Measurements from ENCODE around the gene RNF151.
"Not testable (repeated sequence)": the region's sequence is repeated elsewhere in the genome, so short reads cannot be mapped to it uniquely, and the experiment has no call there.

The RNF151 gene, protein sequence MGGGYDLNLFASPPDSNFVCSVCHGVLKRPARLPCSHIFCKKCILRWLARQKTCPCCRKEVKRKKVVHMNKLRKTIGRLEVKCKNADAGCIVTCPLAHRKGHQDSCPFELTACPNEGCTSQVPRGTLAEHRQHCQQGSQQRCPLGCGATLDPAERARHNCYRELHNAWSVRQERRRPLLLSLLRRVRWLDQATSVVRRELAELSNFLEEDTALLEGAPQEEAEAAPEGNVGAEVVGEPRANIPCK

DNA sequence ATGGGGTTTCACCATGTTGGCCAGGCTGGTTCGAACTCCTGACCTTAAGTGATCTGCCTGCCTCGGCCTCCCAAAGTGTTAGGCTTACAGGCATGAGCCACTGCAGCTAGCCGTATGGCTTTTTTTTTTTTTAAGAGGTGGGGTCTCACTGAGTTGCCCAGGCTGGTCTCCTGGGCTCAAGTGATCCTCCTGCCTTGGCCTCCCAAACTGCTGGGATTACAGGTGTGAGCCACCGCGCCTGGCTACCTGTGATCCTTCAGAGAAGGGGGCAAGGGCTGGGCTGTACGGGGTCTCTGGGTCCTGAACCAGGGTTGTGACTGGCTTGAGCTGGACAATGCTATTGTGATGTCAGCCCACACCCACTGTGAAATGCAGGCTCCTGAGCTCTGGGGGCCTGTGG lies at the start of gene RNF151:
Gene RNF151 (plus strand): TSS at position 397 of the 400 bp plus-strand sequence. CDS start 26 bp downstream, outside the sequence.
- no peak for DNase-seq

DNA sequence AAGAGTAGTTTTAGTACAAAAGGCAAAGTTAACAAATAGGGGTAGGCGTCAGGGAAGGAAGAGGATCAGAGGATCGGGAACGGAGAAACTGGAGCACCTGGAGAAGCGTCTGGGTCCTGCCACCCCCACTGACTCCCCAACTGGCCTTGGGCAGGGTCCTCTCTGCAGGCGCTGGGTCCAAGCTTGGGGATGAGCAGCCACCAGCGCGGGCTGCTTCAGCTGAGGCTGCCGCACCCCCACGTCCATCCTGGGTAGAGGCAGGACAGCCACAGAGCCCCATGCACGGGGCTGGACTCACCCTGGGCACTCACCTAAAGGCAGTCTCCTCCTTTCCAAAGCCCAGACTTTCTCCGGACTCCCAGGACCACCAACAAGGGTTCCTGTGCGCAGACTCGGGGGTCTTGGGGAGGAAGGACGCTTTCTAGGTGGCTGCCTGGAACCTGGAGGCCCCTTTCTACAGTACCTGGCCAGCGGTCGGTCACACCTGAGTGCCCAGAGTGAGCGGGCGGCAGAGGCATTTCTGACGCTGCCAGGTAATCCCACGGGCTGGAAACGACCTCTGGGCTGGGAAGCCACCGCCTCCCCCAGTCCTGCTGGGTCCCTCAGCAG lies 49.5 kb upstream of the RNF151 start:
- DNase-seq: no peak

DNA sequence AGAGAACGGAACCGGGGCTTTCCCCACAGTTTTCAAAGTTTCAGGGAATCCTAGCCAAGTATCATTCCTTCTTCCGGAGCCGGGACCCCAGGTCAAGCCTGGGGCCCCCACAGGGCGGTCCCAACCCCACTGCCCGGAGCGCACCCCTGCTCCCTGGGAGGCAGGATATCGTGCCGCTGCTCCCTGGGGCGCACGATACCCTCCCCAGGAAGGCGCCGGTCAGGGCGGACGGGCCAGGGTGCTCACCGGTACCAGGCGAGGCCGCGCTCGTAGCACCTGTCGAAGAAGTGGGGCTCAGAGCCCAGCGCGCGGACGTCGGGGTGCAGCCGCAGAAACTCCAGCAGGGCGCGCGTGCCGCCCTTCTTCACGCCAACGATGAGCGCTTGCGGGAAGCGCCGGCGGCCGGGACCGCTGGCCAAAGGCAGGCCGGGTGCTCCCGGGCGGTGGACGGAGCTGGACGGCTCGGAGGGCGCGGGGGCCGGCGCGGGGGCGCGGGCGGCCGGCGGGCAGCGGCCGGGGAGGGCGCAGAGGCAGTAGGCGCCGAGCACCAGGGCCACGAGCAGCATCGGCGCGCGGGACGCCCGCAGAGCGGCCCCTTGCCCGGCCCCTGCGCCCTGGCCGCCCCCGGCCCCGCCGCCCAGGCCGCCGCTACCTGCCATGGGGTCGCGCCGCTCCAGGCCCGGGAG lies 48.8 kb upstream of the RNF151 start:
- DNase-seq: no peak

DNA sequence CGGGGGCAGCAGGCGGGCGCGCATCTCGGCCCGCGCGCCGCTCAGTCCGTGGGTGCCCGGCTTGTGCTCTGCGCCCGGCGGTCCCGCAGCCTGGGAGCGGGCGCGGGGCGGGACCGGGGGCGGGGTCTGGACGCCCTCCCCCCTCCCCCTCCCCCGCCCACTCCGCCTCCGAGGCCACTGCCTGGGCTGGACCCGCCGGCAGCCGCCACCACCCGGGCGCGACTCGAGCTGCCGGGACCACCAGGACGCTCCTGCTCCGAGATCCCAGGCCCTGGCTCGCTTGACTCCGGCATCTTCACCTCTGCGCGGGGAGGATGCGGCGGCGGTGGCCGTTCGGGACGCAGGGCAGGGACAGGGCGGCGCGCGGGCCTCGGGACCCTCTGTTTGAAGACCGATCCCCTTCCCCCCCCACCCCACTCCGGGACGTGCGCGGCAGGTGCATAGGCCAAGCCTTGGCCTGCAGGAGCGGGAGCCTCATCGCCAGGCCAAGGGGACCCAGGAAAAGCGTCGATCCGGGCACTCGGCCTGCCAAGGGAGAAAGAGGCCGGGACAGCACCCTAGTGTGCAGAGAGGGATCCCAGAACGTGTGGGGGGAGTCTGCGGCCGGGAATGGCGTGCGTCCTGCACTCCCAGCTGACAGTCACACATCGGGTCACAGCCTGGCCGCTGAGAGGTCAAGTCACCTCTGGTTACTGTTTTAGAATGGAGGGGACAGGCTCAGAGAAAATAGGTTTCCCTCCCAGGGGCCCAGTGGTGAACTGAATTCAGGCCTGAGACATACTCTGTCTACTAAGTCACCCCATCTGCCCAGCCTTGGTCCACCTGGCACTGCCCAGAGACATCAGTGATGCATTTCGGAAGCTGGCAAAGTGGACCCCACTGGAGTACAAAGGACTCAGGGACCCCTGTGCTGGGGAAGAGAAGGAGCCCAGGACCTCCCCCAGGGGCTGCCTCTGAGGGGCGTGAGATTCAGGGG lies 48.0 kb upstream of the RNF151 start, which contains the start of gene HS3ST6:
Gene HS3ST6 (minus strand): TSS at position 65 of the 976 bp plus-strand sequence. CDS start 92 bp downstream, outside the sequence.
- DNase-seq: no peak

DNA sequence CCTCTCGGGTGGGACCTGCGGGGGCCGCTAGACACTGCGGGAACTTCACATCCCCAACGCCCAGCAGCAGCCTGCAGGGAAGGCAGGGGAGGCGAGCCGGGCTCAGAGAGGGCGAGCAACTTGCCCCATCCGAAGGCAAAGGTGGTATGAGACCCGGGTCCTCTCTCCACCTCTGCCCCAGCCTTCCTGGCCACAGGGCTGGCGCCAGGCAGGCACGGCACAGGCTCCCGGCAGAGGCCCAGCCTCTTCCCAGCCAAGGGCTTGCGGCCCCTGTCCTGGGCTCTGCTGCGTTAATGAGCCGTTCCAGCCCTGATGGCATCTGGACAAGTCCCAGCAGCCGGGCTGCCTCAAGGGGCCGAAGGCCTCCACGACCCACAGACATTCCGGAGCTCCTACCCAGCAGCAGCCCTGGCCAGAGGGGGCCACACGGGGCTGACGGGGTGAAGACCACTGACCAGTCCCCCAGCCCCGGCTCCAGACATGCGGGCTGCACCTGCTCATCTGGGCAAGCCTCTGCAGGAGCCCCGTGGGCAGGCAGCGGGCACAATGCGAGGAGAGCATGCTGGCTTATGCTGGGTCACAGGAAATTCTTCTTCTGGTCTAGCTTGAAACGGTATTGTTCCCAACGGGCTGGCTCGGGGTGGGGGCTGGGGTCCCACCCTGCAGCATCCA lies 47.2 kb upstream of the RNF151 start:
- no peak for DNase-seq

DNA sequence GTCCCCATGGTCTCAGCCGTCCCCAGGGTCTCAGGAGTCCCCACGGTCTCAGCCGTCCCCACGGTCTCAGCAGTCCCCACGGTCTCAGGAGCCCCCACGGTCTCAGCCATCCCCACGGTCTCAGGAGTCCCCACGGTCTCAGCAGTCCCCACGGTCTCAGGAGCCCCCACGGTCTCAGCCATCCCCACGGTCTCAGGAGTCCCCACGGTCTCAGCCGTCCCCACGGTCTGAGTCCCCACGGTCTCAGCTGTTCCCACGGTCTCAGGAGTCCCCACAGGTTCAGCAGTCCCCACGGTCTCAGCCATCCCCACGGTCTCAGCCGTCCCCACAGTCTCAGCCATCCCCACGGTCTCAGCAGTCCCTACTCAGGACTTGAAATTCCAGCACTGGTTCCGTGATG lies 46.5 kb upstream of the RNF151 start:
- DNase-seq: not testable (repeated sequence)

DNA sequence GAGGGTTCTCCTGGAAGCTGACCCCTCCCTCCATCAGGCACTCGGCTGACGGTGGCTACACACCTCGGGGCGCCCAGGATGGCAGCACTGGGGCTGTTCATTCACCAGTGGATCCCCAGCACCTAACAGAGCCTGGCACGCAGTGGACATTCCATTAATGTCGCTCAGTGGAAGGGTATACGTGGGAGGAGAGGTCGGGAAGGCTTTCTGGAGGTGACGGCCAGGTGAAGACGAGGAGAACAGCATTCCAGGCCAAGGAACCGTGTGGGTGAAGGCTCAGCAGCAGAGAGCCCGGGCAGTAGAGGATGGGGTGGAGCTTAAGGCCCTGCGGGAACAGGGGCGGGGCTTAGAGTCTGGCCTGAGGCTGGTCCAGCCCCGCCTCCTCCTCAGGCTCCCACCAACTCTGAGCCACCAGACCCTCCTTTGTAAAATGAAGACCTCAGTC lies 45.9 kb upstream of the RNF151 start:
- no peak for DNase-seq

DNA sequence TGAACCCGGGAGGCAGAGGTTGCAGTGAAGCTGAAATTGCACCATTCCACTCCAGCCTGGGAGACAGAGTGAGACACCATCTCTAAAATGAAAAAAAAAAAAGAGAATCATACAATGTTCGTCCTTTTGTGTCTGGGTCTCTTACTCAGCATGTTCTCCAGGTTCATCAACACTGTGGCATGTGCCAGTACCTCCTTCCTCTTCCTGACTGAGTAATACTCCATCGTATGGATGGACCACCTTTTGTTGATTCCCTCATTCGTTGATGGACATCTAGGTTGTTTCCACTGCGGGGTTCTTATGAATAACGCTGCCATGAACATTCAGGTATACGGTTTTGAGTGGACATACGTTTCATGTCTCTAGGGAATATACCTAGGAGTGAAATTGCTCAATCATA lies 44.3 kb upstream of the RNF151 start:
- DNase-seq: no peak

DNA sequence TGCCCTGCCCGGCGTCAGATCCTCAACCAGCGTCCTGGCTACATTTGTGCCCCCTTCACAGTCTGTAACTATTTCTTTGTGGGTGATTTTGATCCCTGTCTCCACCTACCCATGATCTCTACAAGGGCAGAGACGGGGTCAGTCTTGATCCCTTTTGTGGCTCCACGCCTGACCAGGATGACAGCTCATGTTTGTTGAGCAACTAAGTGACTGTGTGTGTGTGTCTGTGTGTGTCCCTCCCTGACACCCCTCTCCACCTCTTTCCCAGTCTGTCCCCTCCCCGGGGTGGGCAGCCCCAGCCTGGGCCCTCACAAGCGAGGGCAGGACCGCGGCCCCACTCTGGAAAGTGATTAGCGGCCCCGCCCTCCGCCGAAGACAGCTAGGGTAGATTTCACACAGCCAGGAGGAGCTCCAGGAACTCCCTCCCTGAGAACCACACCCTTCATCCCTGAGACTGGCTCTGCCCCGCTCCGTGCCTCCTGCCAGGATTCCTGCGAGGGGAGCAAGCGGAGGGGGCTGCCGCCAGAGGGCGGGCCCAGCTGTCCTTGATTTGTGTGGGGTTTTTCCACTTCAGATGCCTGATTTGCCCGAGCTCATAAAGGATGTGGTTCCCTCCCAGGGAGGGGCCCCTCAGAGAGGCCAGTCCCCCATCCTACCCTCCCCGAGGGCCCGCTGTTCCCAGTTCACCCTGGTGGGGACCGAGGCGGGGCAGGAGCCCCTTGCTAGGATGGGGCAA lies 43.2 kb upstream of the RNF151 start:
- no peak for DNase-seq

DNA sequence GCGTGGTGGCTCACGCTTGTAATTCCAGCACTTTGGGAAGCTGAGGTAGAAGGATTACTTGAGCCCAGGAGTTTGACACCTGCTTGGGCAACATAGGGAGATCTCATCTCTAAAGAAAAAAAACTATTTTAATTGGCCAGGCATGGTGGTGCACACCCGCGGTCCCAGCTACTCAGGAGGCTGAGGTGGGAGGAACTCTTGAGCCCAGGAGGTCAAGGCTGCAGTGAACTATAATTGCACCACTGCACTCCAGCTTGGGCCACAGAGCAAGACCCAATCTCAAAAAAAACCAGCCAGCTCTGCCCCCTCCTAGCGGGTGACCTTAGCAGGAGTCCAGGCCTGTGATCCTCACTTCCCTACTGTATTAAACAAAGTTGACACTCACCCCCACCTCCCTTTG lies 42.6 kb upstream of the RNF151 start:
- DNase-seq: no peak

DNA sequence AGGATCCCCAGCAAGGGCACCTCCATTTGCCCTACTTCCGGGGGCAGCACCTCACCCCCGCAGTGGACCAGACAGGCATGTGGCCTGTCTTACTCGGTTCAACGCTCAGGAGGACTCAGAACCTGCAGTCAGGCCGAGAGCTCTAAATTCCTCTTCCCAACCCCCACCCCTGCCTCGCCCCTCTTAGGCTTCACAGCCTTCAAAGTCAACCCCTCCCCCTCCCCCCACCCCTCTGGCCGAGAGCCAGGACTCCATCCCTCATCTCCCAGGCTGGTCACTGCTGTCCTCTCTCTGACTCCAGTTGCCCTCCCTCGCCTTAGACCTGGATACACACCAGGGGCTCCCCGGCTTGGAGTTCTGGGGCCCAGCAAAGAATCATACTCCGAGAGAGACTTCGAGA lies 40.4 kb upstream of the RNF151 start:
- no peak for DNase-seq

DNA sequence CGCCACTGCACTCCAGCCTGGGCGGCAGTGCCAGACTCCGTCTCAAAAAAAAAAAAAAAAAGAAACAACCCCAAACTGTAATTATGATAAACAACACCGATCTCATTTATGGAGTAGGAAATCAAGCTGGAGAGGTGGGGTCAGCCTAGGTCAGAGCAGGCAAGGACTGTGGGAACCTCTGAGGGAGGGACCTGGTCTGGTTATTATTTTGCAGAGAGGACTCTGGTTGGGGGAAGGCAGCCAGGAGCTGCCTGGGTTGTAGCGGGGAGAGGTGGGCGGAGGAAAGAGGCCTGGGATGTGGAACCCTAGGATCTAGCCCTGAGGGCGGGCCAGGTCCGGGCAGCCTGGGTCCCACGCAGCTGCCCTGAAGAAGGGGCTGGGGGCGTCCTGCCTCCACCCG lies 37.6 kb upstream of the RNF151 start:
- no peak for DNase-seq

DNA sequence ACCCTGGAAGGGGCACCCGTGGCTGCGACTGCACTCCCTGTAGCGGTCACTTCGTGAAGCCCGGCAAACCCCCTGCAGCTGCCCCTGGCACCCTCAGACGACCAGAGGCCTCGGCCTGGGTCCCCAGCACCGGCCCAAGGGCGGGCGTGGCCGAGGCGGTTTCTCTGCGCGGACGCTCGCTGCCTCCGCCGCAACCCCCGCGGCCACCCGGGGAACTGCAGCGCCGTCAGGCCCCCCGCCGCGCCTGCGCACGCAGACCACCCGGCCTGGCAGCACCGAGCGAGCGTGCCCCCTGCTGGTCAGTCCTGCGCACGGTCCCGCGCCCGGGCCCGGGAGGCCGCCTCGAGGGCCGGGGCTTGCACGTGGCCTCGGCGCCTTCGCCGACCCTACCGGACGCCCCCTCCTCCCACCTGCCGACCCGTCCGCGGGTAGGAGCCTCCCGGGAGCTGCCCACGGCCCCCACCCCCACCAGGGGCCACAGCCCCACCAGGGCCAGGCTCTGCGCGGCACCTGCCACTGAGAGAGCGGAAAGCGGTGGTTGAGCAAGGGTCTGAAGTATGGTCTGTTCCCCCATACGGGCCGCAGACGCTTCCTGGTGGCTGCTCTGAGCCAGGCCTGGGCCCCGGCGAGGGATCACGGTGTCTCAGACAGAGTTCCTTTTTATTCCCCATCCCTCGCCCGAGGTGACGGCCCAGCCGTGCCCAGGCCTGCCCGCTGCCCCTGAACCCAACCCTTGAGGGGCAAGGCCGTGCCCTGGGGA lies 36.9 kb upstream of the RNF151 start:
- DNase-seq: peak; percentile 98

DNA sequence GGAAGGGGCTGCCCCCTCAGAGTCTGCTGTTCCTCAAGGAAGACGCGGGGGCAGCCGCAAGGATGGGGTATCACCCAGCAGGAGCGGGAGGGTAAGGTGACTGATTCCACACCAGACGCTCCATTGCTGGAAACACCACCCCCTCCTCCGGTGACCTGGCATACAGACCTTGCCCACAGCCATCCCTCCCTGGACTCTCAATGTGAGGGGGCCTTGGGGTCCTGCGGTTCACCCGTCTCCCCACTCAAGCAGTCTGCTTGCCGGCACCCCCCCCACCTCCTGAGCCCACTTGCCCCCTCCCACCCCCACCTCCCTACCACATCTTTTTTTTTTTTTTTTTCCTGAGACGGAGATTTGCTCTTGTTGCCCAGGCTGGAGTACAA lies 36.3 kb upstream of the RNF151 start:
- DNase-seq: no peak

DNA sequence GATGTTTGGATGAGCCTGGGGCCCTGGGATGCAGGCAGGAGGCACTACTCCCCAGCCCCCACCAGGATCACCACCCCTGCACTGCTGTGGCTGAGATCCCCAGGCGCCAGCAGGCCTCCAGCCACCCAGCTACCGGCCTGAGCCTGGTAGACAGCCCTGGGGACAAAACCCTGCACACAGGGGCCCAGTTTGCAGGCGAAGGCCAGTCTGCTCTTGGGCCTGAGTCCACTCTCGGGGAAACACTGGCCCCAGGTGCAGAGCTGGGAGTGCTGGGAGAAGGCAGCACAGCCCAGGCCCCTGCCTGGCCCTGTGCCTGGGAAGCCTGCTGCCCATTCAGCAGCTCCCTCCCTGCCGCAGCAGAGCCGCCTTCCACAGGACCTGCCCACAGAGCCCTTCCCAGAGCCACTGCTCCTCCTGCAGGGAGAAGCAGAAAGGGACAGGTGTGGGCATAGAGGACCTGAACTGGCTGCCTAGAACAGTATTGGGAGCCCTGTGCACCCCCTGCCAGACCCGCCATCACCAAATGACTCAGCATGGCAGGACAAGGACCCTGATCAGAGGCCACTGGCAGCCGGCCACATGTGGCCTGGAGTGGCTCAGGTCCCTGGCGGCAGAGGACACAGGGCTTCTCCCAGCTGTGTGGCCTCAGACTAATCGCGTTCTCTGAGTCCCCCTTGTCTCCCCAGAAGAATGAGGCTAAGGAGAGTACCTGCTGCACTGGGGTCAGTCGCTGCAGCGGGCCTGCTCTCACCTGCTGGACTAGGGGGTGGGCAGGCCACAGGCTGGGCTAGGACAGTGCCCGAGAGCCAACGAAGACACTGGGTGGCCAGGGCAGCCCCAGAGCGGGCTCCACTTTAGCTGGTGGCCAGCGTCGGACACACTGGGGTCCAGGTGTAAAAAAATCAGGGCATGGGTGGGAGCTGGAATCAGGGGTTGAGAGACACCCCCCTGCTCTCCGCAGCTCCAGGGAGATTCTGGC lies 34.3 kb upstream of the RNF151 start:
- no peak for DNase-seq

DNA sequence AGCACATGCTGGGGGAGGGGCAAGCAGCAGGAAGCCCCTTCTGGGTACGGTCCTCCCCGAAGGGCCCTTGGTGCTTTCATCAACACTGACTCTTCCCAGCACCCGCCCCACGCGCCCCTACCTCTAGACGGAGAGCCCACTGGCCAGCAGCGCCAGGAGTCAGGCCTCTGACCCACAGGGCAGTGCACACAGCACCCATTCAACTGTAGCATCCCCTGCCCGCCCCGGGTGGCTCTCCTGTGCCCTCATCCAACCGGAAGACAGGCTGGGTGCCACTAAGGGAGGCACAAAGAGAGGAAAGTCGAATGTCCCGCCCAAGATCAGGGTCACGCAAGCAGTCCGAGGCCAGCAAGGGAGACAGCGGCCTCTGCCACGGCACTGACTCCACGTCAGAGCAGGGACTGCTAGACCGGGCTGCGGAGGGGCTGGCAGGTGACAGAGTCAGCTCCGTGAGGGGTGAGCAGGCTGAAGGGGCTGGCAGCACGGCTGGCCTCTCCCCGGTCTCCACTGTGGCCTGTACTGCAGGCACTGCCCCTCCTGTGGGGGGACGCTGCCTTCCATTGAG lies 33.5 kb upstream of the RNF151 start:
- no peak for DNase-seq

DNA sequence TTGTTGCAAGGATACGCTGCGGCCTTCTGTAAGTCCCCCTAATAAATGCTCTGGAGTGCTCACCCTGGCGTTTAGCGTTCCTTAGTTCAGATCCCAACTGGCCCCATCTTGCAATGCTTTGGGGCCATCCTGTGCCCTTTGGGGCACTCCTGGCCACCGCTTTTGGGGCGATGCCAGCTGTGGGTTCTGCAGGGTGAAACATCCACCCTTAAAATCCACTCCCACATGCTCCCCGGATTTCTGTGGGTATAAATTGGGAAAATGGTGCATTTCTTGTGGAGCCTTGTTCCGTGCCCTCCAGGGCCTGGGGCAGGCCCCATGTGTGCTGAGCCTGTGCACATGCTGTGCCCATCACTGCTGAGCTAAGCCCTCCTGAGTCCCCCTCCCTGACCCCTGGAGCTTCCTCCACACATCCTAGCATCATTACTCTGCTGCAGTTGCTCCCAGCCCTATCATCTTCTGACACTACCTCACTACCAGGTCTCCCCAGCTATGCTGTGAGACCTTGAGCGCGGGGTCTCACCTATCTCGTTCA lies 29.6 kb upstream of the RNF151 start:
- no peak for DNase-seq

DNA sequence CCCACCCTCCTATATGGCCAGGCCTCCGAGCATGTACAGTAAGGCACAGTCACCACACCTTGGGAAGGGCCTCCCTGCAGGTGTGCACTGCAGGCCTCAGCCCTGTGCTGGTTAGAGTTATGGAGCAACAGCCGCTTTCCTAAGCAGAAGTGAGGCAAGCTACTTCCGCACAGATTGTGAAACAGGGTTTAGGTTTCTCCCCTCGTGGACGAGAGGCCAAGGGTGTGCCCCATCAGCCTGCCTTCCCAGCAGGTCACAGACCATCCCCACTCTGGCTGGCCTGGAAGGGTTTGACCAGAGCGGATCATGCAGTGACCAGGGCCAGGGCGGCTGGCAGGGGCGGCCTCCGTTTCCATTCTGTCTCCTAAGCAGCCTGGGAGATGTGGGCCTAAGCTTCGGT lies 28.3 kb upstream of the RNF151 start:
- no peak for DNase-seq

DNA sequence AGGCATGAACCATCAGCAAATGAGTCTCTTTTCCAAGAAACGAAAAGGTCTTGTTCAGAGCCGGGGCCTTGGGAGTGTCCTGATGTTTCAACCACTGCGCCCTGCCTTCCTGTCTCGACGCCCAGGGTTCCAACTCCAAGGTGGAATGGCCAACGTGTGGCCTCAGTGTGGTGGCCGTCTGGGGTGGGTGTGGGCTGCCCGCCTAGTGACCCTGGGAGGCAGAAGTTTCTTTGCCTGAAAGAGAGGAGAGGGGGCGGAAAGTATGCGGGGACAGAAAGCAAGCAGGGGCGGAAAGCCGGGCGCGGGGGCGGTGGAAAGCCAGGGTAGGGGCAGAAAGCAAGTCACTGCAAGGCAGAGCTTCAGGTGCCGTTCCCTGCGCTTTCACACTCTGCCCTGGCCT lies 27.7 kb upstream of the RNF151 start:
- no peak for DNase-seq
